Psoas muscle (tissue), 8 donors: ENCODE data around the gene SMIM28. TPM values are rescaled to one million over a fixed set of nuclear protein-coding genes. Genes with fewer than 3 reads are reported as not detected.

Experiments
- ATAC-seq, 4 donors: fragments of 200-7000 bp; cut with Tn5 transposase; one replicate each; pipeline ENCODE4 v1.9.1; 2020; ENCODE audit warnings: moderate library complexity in 3 of 4, mild to moderate bottlenecking in 2 of 4
- DNase-seq, 2 donors: peaks; one replicate each; pipeline ENCODE4 v3.0.0-alpha.2; 2020
- H3K27ac ChIP-seq: fragments of 200-600 bp; one replicate; pipeline ENCODE4 v1.8.0; 2022
- H3K27me3 ChIP-seq, 3 donors: fragments of 200-600 bp in 1 of 3; one replicate each; pipeline versions ENCODE4 v1.6.1 to v1.8.0; 2013 to 2022; ENCODE audit warnings: low read length in 2 of 3, mild to moderate bottlenecking in 2 of 3, moderate library complexity in 1 of 3; ENCODE audit not compliant: insufficient read depth in 3 of 3
- H3K36me3 ChIP-seq, 2 donors: fragments of 200-600 bp in 1 of 2; one replicate each; pipeline versions ENCODE4 v1.6.1 to v1.8.0; 2013 to 2022; ENCODE audit warnings: low read depth in 1 of 2, mild to moderate bottlenecking in 1 of 2, moderate library complexity in 1 of 2; ENCODE audit not compliant: insufficient read depth in 1 of 2
- H3K4me1 ChIP-seq: fragments of 200-600 bp; one replicate; pipeline ENCODE4 v1.8.0; 2022
- H3K4me3 ChIP-seq: fragments of 200-600 bp; one replicate; pipeline ENCODE4 v1.8.0; 2022; ENCODE audit warnings: mild to moderate bottlenecking
- H3K9me3 ChIP-seq: fragments of 200-600 bp; one replicate; pipeline ENCODE4 v1.8.0; 2022
- WGBS, 3 donors: extraction: QIAGEN DNeasy Blood & Tissue Kit; methylation state at CpG; one replicate each; pipeline versions ENCODE4 v1.1.6 to v1.1.7; 2013; 5-methylcytosine and 5-hydroxymethylcytosine counted together
- intact Hi-C, 2 donors: fragments of 100-400 bp; cut with DNase I; formaldehyde crosslinking; loops; one replicate each; pipeline versions ENCODE4 v1.11.0 to v1.14.2; 2022
- polyA plus RNA-seq, 3 donors: library from polyadenylated mRNA; stranded (reverse); fragments of 200-250 nt; gene quantifications; one replicate each; pipeline ENCODE4 v1.2.3, GENCODE V29; 2013
- total RNA-seq, 4 donors: library from RNA; stranded (reverse); fragmentation: NEBNext Ultra II Directional in 2 of 4; extraction: Animal tissue kit (Norgen Biotek cat#: 25700) in 2 of 4; gene quantifications; one replicate each; pipeline versions ENCODE4 v1.2.1 to v1.2.4, GENCODE V29; 2021 to 2023
- TF ChIP-seq, protein P1 (sequence below): fragments of 200-600 bp; IDR thresholded peaks from one replicate; pipeline ENCODE4 v1.8.0; 2022; ENCODE audit warnings: antibody characterized with exemption
- donor health status: healthy with polysubstance abuse.
- donor health status: DM: no; HTN: no; CAD: no; lungs with moderate emphysema.
- donor health status: Bipolar disorder and iron deficiency.
- donor health status: healthy.
- donor health status: DM: yes; HTN: yes; CAD: no.
- donor health status: DM: no; HTN: no; CAD: no.
- donor health status: DM: no; HTN: no; CAD: no.
- donor health status: DM: yes; HTN: yes; CAD: no.

The SMIM28 gene
- total and polyA plus RNA-seq, 7 donors: not detected

GRCh38 chr6:138428944-138429598 lies 51.4 kb downstream of the SMIM28 start:
- TF ChIP-seq, protein P1, sequence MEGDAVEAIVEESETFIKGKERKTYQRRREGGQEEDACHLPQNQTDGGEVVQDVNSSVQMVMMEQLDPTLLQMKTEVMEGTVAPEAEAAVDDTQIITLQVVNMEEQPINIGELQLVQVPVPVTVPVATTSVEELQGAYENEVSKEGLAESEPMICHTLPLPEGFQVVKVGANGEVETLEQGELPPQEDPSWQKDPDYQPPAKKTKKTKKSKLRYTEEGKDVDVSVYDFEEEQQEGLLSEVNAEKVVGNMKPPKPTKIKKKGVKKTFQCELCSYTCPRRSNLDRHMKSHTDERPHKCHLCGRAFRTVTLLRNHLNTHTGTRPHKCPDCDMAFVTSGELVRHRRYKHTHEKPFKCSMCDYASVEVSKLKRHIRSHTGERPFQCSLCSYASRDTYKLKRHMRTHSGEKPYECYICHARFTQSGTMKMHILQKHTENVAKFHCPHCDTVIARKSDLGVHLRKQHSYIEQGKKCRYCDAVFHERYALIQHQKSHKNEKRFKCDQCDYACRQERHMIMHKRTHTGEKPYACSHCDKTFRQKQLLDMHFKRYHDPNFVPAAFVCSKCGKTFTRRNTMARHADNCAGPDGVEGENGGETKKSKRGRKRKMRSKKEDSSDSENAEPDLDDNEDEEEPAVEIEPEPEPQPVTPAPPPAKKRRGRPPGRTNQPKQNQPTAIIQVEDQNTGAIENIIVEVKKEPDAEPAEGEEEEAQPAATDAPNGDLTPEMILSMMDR: peak; percentile 51
- no peaks in the 10 kb centered on the region for H3K4me1 ChIP-seq
- H3K9me3 ChIP-seq: no peaks in the 10 kb centered on the region
- no peak overlapping the region for H3K27ac ChIP-seq
- no peak for DNase-seq
- ATAC-seq: peak in 2 of 4 donors; percentile 55 to 69
- peaks cover 0 to 1% (median 0%) of the 10 kb centered on the region in 3 donors for H3K27me3 ChIP-seq
- intact Hi-C loops: loop anchor here (2.0 to 10.0 kb wide), 3 partner anchors 80 to 162 kb away; no protein-coding TSS in a partner anchor
- H3K4me3 ChIP-seq: no peak overlapping the region
- 20 to 36% (median 25%) methylated on average over 8 of the region's 8 CpGs for WGBS, 3 donors
- H3K36me3 ChIP-seq: no peaks in the 10 kb centered on the region

DNA sequence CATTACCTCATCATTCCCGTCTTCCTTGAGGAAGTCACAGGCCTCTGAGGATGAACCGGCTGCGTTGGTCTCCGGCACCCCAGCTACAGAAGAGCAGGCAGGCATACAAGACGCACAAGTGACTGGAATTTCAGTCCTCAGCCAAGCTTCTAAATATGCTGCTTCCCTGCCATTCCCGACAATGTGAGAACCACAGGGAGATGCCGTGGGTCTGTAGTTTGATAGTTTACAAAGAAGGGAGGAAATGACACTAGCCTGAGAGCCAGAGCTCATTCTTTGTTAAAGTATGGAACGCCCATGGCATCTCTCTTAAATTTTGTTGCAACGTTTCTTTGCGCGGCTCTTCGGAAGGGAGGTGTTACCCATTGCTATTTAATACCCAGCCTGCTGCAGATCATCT lies 52.1 kb downstream of the SMIM28 start:
- TF ChIP-seq, protein P1: no peak
- no peaks in the 10 kb centered on the region for H3K4me1 ChIP-seq
- intact Hi-C loops: loop anchor here (2.0 to 10.0 kb wide), 4 partner anchors 79 to 335 kb away; no protein-coding TSS in a partner anchor
- peaks cover 0 to 1% (median 0%) of the 10 kb centered on the region in 3 donors for H3K27me3 ChIP-seq
- WGBS, 3 donors: 80 to 83% (median 80%) methylated on average over 12 of the region's 12 CpGs
- no peaks in the 10 kb centered on the region for H3K36me3 ChIP-seq
- ATAC-seq (no peak), DNase-seq (no peak)
- no peak overlapping the region for H3K4me3 ChIP-seq
- no peaks in the 10 kb centered on the region for H3K9me3 ChIP-seq
- H3K27ac ChIP-seq: no peak overlapping the region

- H3K4me3 ChIP-seq: no peak overlapping the region
- no peak overlapping the region for H3K27ac ChIP-seq
- no peaks in the 10 kb centered on the region for H3K4me1 ChIP-seq
- ATAC-seq (peak; percentile 40 to 80 (median 56)), DNase-seq (no peak)
- H3K36me3 ChIP-seq: no peaks in the 10 kb centered on the region
- WGBS, 3 donors: 78 to 84% (median 79%) methylated on average over 29 of the region's 29 CpGs
- TF ChIP-seq, protein P1: no peak
- H3K27me3 ChIP-seq: peaks cover 0 to 1% (median 0%) of the 10 kb centered on the region in 3 donors
- H3K9me3 ChIP-seq: no peaks in the 10 kb centered on the region
- intact Hi-C loops: loop anchor here in 1 of 2 donors (2.0 kb wide), 1 partner anchor 334 kb away; no protein-coding TSS in a partner anchor
Observed at GRCh38 chr6:138430361-138431145, 52.8 kb downstream of the SMIM28 start.

- TF ChIP-seq, protein P1: no peak
- Histone ChIP-seq H3K9me3 (no peaks in the 10 kb centered on the region), H3K4me1 (no peaks in the 10 kb centered on the region), H3K27ac (no peak overlapping the region), H3K36me3 (no peaks in the 10 kb centered on the region), H3K27me3 (peaks cover 0 to 1% (median 0%) of the 10 kb centered on the region in 3 donors), H3K4me3 (no peak overlapping the region)
- DNase-seq: no peak
- no peak for ATAC-seq
- 83 to 87% (median 85%) methylated on average over 19 of the region's 19 CpGs for WGBS, 3 donors
- intact Hi-C loops: loop anchor here in 1 of 2 donors (2.0 kb wide), 1 partner anchor 333 kb away; no protein-coding TSS in a partner anchor
Observed at GRCh38 chr6:138431256-138432062, 53.8 kb downstream of the SMIM28 start.
